GM19438 (cell line): ENCODE results near the gene PCA3.

Source experiments
- ATAC-seq: cut with Tn5 transposase; IDR thresholded peaks from one replicate; pipeline ENCODE4 v1.9.1; 2021; ENCODE audit warnings: low read depth; ENCODE audit not compliant: unreplicated experiment

Gene PCA3

GRCh38 chr9:76818271-76818670 is 54.0 kb downstream of the PCA3 start:
- no peak for ATAC-seq

DNA sequence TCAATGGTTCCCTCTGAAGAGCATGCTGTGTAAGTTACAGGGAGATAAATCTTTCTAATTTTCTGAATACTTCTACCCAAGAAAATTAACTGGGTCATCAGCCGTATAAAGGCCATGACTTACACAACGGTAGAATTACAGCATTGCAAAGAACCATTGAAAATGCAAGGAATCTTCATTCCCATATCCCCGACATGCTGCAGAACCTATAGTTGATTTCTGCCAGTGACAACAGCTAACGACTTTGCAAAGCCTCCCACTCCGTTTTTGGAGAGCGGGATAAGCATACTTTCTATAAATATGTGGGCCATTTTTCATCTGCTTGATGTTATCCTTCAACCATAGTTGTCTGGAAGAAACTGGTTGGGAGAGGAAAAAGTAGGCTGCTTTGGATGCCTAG is 56.2 kb downstream of the PCA3 start:
- ATAC-seq: no peak

DNA sequence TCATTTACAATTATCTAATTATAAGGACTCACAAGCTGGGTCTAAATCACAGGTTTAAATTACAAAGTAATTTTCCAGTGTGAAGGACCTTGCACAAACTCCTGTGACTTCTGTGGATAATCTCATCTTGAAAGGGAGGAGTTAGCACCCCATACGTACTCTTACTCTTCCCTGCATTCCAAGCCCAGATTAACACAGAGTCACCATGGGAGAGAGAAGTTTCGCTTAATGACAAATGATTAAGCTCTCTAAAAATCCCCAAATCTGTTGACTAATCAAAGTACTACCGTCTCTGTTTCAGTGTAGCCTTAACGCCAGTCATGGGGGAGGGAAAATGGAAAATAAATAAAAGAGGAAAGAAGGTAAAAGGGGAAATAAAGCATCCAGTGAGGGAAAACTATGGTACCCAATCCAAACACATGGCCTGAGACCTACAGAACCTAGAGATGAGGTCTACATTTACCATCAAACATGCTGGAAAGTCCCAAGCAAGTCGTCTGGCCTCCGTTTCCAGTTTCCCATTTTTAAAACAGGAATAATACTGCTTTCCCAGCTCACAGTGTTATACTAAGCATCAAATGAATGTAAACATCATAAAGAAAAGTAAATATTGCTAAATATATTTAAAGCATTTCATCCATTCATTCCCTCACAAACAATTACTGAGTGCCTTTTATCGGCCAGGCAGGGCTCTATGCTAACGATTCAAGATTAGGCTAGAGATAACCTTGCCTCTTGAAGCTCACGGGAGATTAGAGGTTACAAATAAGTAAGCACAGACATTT is 63.2 kb downstream of the PCA3 start:
- ATAC-seq: no peak

DNA sequence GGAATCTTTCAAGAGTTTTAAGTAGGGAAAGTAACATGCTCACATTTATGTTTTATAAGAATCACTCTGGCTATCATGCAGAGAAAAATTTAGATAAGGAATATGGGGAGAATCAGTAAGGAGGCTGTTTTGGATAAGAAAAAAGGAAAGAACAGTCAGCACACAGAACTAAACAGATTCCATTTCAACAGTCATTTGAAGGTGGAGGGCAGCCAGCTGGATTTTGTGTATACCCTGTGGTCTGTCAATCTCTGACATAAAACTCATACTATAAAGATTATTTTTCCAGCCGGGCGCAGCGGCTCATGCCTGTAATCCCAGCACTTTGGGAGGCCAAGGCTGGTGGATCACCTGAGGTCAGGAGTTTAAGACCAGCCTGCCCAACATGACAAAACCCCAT is 64.2 kb downstream of the PCA3 start:
- no peak for ATAC-seq

DNA sequence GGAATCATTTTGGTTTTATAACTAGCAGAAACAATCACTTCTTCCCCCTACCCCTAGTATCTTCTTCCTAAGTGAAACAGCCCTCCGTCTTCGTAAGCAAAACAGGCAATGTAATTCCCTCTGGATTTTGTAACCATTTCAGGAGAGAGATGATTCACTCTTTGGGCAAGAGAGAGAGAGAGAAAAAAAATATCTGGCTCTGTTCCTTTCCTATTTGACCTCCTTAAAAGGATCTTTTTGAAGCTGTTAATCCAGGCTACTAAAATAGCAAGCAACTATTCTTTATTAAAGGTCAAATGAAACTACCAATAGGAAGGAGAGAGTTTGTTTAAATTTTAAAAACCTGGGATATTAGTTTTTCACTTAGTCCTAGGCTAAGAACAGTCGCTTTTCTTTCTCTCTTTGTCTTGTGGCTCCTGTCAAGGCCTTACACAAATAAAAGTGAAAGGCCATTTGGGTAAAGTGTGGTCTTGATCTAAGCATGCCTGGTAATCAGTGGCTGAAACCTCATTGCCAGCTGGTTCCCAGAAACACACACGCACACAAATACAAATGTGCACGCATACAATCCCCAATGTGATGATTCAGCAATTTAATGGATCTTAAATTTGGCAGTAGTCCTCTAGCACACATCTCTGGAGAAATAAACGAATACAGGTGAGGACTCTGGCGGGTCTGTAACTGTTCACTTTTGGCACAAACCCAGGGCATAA is 71.5 kb downstream of the PCA3 start:
- no peak for ATAC-seq
